ENCODE results near the gene P4HA3. TPM values are rescaled to one million over a fixed set of nuclear protein-coding genes. Genes with fewer than 3 reads are reported as not detected.

P4HA3 gene
- total RNA-seq, 4 donors from 2014 or later: not detected

GRCh38 chr11:74330075-74330858 is 18.8 kb upstream of the P4HA3 start:
- H3K27ac ChIP-seq: no peak overlapping the region
- no peak for DNase-seq
- H3K9me3 ChIP-seq: no peaks in the 10 kb centered on the region
- no peaks in the 10 kb centered on the region for H3K36me3 ChIP-seq
- no peaks in the 10 kb centered on the region for H3K27me3 ChIP-seq
- peaks cover 0 to 8% (median 0%) of the 10 kb centered on the region in 4 donors for H3K4me1 ChIP-seq
- TF ChIP-seq CTCF (IDR thresholded peaks at IDR 0.05) (no peak), POLR2A (IDR thresholded peaks at IDR 0.05) (no peak)
- no peak overlapping the region for H3K4me3 ChIP-seq

- Histone ChIP-seq H3K27ac (no peak overlapping the region), H3K9me3 (no peaks in the 10 kb centered on the region), H3K4me1 (peaks cover 0 to 8% (median 0%) of the 10 kb centered on the region in 4 donors), H3K27me3 (no peaks in the 10 kb centered on the region), H3K36me3 (no peaks in the 10 kb centered on the region), H3K4me3 (no peak overlapping the region)
- no peak for DNase-seq
- no peak for TF ChIP-seq POLR2A (IDR thresholded peaks at IDR 0.05)
- no peak for TF ChIP-seq CTCF (IDR thresholded peaks at IDR 0.05)
These were observed 15.6 kb upstream of the P4HA3 start for GRCh38 chr11:74327076-74327475.

GRCh38 chr11:74326665-74327064 is 15.2 kb upstream of the P4HA3 start:
- no peak for DNase-seq
- no peaks in the 10 kb centered on the region for H3K9me3 ChIP-seq
- no peaks in the 10 kb centered on the region for H3K36me3 ChIP-seq
- H3K4me1 ChIP-seq: peaks cover 0 to 8% (median 0%) of the 10 kb centered on the region in 4 donors
- TF ChIP-seq CTCF (IDR thresholded peaks at IDR 0.05) (no peak), POLR2A (IDR thresholded peaks at IDR 0.05) (no peak)
- H3K27me3 ChIP-seq: no peaks in the 10 kb centered on the region
- H3K27ac ChIP-seq: no peak overlapping the region
- no peak overlapping the region for H3K4me3 ChIP-seq

GRCh38 chr11:74325649-74326645 is 14.5 kb upstream of the P4HA3 start:
- DNase-seq: peak in 1 of 3 donors; percentile 70
- TF ChIP-seq CTCF (IDR thresholded peaks at IDR 0.05) (no peak), POLR2A (IDR thresholded peaks at IDR 0.05) (no peak)
- H3K27ac ChIP-seq: no peak overlapping the region
- H3K27me3 ChIP-seq: no peaks in the 10 kb centered on the region
- H3K4me3 ChIP-seq: no peak overlapping the region
- H3K9me3 ChIP-seq: no peaks in the 10 kb centered on the region
- H3K4me1 ChIP-seq: peaks cover 0 to 8% (median 0%) of the 10 kb centered on the region in 4 donors
- H3K36me3 ChIP-seq: no peaks in the 10 kb centered on the region

GRCh38 chr11:74322667-74323066 is 11.2 kb upstream of the P4HA3 start:
- TF ChIP-seq POLR2A (IDR thresholded peaks at IDR 0.05) (no peak), CTCF (IDR thresholded peaks at IDR 0.05) (no peak)
- Histone ChIP-seq H3K4me1 (peaks cover 0 to 8% (median 0%) of the 10 kb centered on the region in 4 donors), H3K36me3 (no peaks in the 10 kb centered on the region), H3K9me3 (no peaks in the 10 kb centered on the region), H3K27ac (no peak overlapping the region), H3K4me3 (no peak overlapping the region), H3K27me3 (no peaks in the 10 kb centered on the region)
- no peak for DNase-seq

Data from Peyer's patch (tissue), 4 donors.